Endothelial cell of hepatic sinusoid (primary cell): ENCODE results near the gene NAP1L4.

Experiments used
- in situ Hi-C: cut with HindIII; loops from 2 replicates; pipeline ENCODE4 v1.10.0; 2017; ENCODE audit warnings: low sequenced_read_pairs

NAP1L4 gene

DNA sequence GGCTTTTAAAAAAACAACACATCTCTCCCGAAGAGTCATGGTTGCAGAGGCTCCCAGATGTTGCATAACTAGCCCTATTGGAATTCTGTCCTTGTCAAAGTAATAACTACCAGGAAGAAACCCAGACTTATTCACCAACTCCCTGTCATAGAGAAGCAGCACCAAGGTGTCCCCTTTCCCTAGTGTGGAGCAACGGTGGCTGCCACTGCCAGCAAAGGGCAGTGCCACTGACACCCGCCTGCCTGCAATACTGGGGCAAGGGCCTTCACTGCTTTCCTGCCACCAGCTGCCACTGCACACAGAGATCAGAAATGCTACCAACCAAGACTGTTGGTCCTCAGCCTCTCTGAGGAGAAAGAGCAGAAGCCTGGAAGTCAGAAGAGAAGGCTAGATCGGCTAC is 27.3 kb downstream of the NAP1L4 start:
- in situ Hi-C loops = no loop called here

- in situ Hi-C loops = no loop called here
Observed at GRCh38 chr11:2963761-2964160, 28.4 kb downstream of the NAP1L4 start.

- in situ Hi-C loops = no loop called here
Observed at GRCh38 chr11:2963112-2963754, 28.9 kb downstream of the NAP1L4 start.

- in situ Hi-C loops = no loop called here
Observed at GRCh38 chr11:2961080-2961479, 31.0 kb downstream of the NAP1L4 start.

- in situ Hi-C loops = no loop called here
Observed at GRCh38 chr11:2960139-2960538, 32.0 kb downstream of the NAP1L4 start.

GRCh38 chr11:2958251-2958650 is 33.9 kb downstream of the NAP1L4 start:
- in situ Hi-C loops = no loop called here

GRCh38 chr11:2955906-2956476 is 36.1 kb downstream of the NAP1L4 start:
- in situ Hi-C loops = no loop called here

- in situ Hi-C loops = loop anchor here (5.0 kb wide), 1 partner anchor 38 kb away; the partner anchor contains the start of gene NAP1L4
Observed at GRCh38 chr11:2954263-2954662, 37.9 kb downstream of the NAP1L4 start.

GRCh38 chr11:2952290-2952689 is 39.8 kb downstream of the NAP1L4 start:
- in situ Hi-C loops = loop anchor here (5.0 kb wide), 1 partner anchor 40 kb away; the partner anchor contains the start of gene NAP1L4

GRCh38 chr11:2951231-2952110 is 40.7 kb downstream of the NAP1L4 start:
- in situ Hi-C loops = loop anchor here (5.0 kb wide), 1 partner anchor 41 kb away; the partner anchor contains the start of gene NAP1L4

DNA sequence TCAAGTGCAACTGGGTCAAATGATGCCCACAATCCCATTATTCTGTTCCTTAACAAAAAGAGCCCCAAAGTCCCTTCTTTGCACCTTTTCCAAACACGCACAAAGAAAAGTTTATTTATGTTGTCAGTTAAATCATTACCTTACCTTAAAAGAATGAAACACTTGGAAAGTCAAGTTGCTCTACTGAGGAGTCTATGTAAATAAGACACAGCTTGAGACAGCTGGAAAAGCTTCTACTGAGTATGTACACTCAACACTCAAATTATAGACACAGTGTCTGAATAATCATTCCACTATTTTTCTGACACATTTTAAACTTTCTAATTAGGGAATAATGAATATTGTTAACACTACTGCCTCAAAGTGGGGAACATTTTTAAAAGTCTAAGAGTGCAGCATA is 41.3 kb downstream of the NAP1L4 start:
- in situ Hi-C loops = loop anchor here (5.0 kb wide), 1 partner anchor 41 kb away; the partner anchor contains the start of gene NAP1L4

DNA sequence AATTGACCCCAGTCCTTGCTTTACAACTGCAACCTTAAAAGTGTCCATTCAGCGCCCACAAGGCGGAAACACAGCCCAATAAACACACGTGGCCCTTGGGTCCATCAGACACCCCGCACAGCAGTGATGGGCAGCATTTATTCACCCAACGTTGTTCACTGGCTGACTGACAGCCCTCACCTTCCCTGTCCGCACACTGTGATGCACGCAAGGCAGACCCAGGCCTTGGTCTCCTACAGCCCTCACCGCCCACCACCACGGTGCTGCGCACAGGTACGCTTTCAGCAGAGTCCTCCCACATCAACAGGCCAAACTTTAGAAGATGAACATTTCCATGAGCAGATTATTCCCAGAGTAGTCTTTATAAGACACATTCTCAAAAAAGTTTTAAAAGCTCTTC is 42.2 kb downstream of the NAP1L4 start:
- in situ Hi-C loops = loop anchor here (5.0 kb wide), 1 partner anchor 42 kb away; the partner anchor contains the start of gene NAP1L4

- in situ Hi-C loops = no loop called here
Observed at GRCh38 chr11:2947744-2948143, 44.4 kb downstream of the NAP1L4 start.

- in situ Hi-C loops = no loop called here
Observed at GRCh38 chr11:2945757-2946287, 46.3 kb downstream of the NAP1L4 start.

- in situ Hi-C loops = no loop called here
Observed at GRCh38 chr11:2945031-2945756, 46.9 kb downstream of the NAP1L4 start.

DNA sequence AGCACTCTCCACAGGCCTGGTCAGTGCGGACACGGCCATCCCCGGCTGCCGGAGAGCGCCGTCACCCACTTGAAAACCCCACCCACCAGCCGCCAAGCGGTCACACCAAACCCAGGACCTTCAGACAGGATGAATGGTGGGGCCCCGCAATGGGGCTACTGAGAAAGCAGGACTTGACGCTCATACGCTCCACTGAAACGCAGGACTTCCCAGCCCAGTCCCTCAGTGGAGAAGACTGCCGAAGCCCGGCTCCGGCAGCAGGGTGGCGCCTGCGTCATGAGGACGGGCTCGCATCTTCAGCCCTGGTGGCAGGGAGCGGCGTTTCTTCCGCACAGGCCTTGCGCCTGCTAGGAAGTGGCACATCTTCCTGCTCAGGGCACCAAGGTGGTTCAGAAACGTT is 47.6 kb downstream of the NAP1L4 start:
- in situ Hi-C loops = loop anchor here (5.0 kb wide), 2 partner anchors 52 to 93 kb away; no protein-coding TSS in a partner anchor

DNA sequence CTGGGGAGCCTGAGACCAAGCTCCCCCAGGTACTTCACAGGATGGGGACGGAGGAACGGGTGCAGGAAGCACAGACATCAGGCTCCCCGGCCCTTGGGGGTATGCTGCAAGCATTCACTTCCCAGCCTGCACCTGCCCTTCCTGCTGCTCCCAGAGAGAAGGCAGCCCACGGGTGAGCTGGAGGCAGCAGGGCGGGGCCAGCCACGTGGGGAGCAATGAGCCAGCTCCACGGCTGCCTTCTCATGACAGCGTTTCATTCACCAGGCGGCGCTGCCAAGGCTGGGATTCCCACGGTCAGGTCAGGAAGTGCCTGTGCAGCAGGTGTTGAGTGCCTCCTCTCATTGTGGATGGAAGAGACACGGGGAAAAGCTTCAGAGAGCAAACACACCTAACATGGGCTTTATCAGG is 48.4 kb downstream of the NAP1L4 start:
- in situ Hi-C loops = loop anchor here (5.0 kb wide), 2 partner anchors 51 to 94 kb away; no protein-coding TSS in a partner anchor

DNA sequence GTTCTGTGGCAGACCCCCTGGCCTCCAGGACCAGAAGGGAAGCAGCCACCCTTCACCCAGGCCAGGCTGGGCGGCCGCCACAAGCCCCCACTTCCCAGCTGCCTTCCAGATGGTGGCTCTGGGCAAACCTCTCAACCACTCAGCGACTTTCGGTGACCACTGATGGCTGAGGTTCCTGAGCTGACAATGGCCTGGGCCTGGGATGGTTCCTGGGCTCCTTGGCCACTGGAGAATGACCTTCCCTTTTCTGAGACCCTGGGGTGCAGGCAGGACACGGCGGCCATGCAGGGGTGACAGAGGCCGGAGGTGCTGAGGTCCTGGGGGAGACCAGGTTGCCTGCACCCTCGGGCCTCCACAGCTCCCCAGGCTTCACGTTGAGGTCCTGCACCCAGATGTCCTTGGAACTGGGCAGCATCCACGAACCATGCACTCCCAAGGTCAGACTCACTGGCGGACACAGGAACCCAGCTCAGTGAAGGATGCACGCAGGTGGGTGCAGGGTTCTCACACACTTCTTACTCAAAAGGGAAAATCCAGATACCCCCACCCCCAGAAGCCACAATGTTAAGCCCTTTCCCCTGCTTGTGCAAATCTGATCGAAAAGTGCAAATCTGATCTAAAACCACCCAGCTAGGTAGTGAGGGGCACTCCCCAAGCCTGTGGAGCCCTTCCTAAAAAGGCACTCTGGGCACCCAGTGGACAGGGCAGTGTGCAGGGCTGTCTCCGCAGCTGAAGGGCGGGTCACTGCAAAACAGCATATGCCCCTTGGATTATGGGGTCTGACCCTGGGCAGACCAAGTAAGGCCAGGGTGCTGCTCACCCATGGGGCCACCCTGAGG is 49.0 kb downstream of the NAP1L4 start:
- in situ Hi-C loops = loop anchor here (5.0 kb wide), 2 partner anchors 51 to 94 kb away; no protein-coding TSS in a partner anchor

DNA sequence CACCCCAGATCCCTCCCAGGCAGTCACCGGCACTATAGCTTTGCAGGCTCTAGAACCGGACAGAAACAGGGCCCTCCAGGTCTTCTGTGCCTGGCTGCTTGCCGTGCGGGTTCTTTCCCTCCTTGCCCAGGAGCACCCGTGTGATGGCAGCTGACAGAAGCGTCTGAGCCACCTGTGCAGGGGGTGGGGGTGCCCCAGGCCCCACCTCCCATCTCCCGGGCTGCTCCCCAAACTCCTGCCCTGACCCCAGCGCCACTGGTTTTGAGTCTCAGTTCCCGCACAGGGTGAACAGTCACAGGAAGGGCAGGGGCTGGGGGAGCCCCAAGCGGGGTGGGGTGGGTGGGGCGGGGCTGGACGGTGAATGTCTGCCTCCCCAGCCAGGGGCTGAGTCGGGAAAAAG is 49.7 kb downstream of the NAP1L4 start:
- in situ Hi-C loops = loop anchor here (5.0 kb wide), 2 partner anchors 50 to 95 kb away; no protein-coding TSS in a partner anchor
